ENCODE data around the gene RBM11. TPM values are rescaled to one million over a fixed set of nuclear protein-coding genes. Genes with fewer than 3 reads are reported as not detected.

RBM11 gene
- polyA plus RNA-seq, 1 of the 3 experiments (the other 2 are of a cell fraction), result not detected

DNA sequence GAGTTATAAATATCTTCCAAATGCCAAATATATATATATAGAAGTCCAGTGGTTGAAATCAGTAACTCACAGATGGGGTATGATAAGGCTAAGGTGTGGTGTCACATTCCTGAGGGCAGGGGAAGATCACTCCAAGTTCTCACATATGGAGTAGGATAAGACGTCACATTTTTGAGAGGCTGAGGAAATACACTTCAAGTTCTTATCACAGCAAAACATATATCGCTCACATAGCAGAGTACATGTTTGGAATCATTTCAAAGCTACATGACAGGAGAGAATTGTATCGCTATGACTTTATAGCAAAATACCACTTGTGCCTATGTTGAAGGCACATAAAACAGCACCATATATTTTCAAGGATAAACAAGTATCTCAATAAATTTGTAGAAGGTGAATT, 55.1 kb downstream of the RBM11 start (continued):
- TF ChIP-seq, protein P1, sequence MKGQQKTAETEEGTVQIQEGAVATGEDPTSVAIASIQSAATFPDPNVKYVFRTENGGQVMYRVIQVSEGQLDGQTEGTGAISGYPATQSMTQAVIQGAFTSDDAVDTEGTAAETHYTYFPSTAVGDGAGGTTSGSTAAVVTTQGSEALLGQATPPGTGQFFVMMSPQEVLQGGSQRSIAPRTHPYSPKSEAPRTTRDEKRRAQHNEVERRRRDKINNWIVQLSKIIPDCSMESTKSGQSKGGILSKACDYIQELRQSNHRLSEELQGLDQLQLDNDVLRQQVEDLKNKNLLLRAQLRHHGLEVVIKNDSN (IDR thresholded peaks at IDR 0.05; ENCODE audit: borderline replicate concordance, low read depth), result no peak
- TF ChIP-seq CHD2 (IDR thresholded peaks at IDR 0.05; ENCODE audit: low read length, partially characterized antibody) (no peak), FOXJ3 (CRISPR knock-in tag; IDR thresholded peaks at IDR 0.05) (no peak), FOSL2 (IDR thresholded peaks at IDR 0.05; ENCODE audit: borderline replicate concordance, low read depth) (no peak), EP300 (IDR thresholded peaks at IDR 0.05; ENCODE audit: borderline replicate concordance in 1 of 2, low read depth in 1 of 2, low read length in 1 of 2) (no peak), ZBTB33 (IDR thresholded peaks at IDR 0.05; ENCODE audit: borderline replicate concordance, low read depth) (no peak)
- TF ChIP-seq, protein P2, sequence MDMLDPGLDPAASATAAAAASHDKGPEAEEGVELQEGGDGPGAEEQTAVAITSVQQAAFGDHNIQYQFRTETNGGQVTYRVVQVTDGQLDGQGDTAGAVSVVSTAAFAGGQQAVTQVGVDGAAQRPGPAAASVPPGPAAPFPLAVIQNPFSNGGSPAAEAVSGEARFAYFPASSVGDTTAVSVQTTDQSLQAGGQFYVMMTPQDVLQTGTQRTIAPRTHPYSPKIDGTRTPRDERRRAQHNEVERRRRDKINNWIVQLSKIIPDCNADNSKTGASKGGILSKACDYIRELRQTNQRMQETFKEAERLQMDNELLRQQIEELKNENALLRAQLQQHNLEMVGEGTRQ (IDR thresholded peaks at IDR 0.05; ENCODE audit: borderline replicate concordance, low read depth, low read length), result no peak

DNA sequence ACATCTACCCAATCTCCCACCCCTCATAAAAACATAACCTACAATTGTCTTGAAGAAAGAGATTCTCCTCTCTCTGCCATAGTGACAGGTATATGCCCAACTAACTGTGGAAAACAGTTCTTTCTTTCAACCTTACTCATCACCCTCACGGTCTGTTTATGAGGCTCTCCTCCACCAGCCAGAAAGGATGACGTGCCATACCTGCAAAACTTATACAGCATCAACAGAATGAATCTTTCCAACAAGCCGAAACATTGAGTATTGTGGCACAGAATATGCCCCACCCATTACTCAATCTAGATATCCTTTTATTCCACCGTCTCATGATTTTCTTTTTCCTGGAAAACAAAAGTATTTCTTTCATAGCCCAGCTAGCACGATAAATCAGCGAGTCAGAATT, 55.7 kb downstream of the RBM11 start:
- ChIA-PET CTCF (interaction anchor here (1.7 kb wide), 1 partner anchor 12 kb away, joined by 5 read pairs; no protein-coding TSS in a partner anchor), POLR2A (no interaction called here)
- no peaks in the 10 kb centered on the region for H3K9me2 ChIP-seq
- no peak for DNase-seq
- no peak overlapping the region for H2AFZ ChIP-seq (ENCODE audit: low read depth)
- WGBS (ENCODE audit: low lambda C conversion rate), result 3% methylated on average over 6 of the region's 6 CpGs
- no peaks in the 10 kb centered on the region for H3K36me3 ChIP-seq (replicated peaks in 1 of 2; ENCODE audit: control insufficient read depth in 1 of 2, insufficient read depth in 2 of 2, low read length in 1 of 2)
- H3K27me3 ChIP-seq (ENCODE audit: insufficient read depth), result peaks cover 25% of the 10 kb centered on the region; the same call in 1 of the 2 replicates
- H3K79me2 ChIP-seq (ENCODE audit: insufficient read depth), result no peaks in the 10 kb centered on the region
- no peaks in the 10 kb centered on the region for H3K9me3 ChIP-seq
- H3F3A ChIP-seq (replicated peaks; ENCODE audit: insufficient read depth), result no peaks in the 10 kb centered on the region
- no peak overlapping the region for H3K4me2 ChIP-seq
- no peaks in the 10 kb centered on the region for H4K20me1 ChIP-seq (ENCODE audit: insufficient read depth)
- TF ChIP-seq MXI1 (IDR thresholded peaks at IDR 0.05; ENCODE audit: low read depth, low read length) (no peak), RXRA (IDR thresholded peaks at IDR 0.05; ENCODE audit: borderline replicate concordance, low read depth) (no peak), POLR2AphosphoS5 (IDR thresholded peaks at IDR 0.05; ENCODE audit: low read depth, low read length) (no peak), YY1 (IDR thresholded peaks at IDR 0.05; ENCODE audit: low read depth) (no peak), PBX3 (IDR thresholded peaks at IDR 0.05) (no peak), NFIC (IDR thresholded peaks at IDR 0.05; ENCODE audit: borderline replicate concordance) (no peak), FOSL2 (IDR thresholded peaks at IDR 0.05; ENCODE audit: borderline replicate concordance, low read depth) (no peak)
- H3K4me3 ChIP-seq (ENCODE audit: low read depth in 2 of 2, low read length in 1 of 2), result no peak overlapping the region
- H3K9ac ChIP-seq, result no peak overlapping the region
- H3K4me1 ChIP-seq (ENCODE audit: control insufficient read depth in 1 of 2, insufficient read depth in 2 of 2, low read depth in 1 of 2, low read length in 1 of 2), result no peaks in the 10 kb centered on the region
- no peak overlapping the region for H3K27ac ChIP-seq (ENCODE audit: low read depth in 2 of 2, low read length in 1 of 2)
